Mesendoderm (in vitro differentiated cells): Measurements from ENCODE around the gene SRSF8.

ENCODE experiments used
- DNase-seq: peaks from one replicate; pipeline ENCODE4 v3.0.0; 2013
- H2AK5ac ChIP-seq: 2 replicates; pipeline ENCODE4 v1.6.1; 2013; ENCODE audit warnings: low read length, inconsistent platforms
- H2BK120ac ChIP-seq: 2 replicates; pipeline ENCODE4 v1.6.1; 2013; ENCODE audit warnings: low read depth, mild to moderate bottlenecking, low read length, moderate library complexity, mixed read lengths
- H2BK15ac ChIP-seq: replicated peaks from 2 replicates; pipeline ENCODE4 v1.6.1; 2013; ENCODE audit warnings: low read depth, mild to moderate bottlenecking, moderate library complexity
- H2BK5ac ChIP-seq: 2 replicates; pipeline ENCODE4 v1.6.1; 2013; ENCODE audit warnings: low read length, inconsistent platforms
- H3K18ac ChIP-seq: 2 replicates; pipeline ENCODE4 v1.6.1; 2013; ENCODE audit warnings: mild to moderate bottlenecking, low read length, mixed read lengths
- H3K23ac ChIP-seq: one replicate; pipeline ENCODE4 v1.6.1; 2013; ENCODE audit warnings: low read length
- H3K27ac ChIP-seq: 2 replicates; pipeline ENCODE4 v1.5.1; 2013; ENCODE audit warnings: low read depth, mild to moderate bottlenecking, inconsistent platforms, low read length, moderate library complexity
- H3K27me3 ChIP-seq: 2 replicates; pipeline ENCODE4 v1.6.1; 2013; ENCODE audit warnings: low read length, control low read depth, mild to moderate bottlenecking, inconsistent platforms; ENCODE audit not compliant: insufficient read depth, poor library complexity
- H3K36me3 ChIP-seq: 2 replicates; pipeline ENCODE4 v1.6.1; 2013; ENCODE audit warnings: low read length, inconsistent platforms; ENCODE audit not compliant: control insufficient read depth, insufficient read depth
- H3K4ac ChIP-seq: one replicate; pipeline ENCODE4 v1.6.1; 2013; ENCODE audit warnings: low read depth, mild to moderate bottlenecking, low read length, moderate library complexity
- H3K4me1 ChIP-seq: 2 replicates; pipeline ENCODE4 v1.6.1; 2013; ENCODE audit warnings: low read depth, low read length, inconsistent platforms; ENCODE audit not compliant: control insufficient read depth
- H3K4me2 ChIP-seq: 2 replicates; pipeline ENCODE4 v1.6.1; 2013; ENCODE audit warnings: low read length
- H3K4me3 ChIP-seq: 2 replicates; pipeline ENCODE4 v1.5.1; 2013; ENCODE audit warnings: mild to moderate bottlenecking, low read length
- H3K56ac ChIP-seq: one replicate; pipeline ENCODE4 v1.6.1; 2013; ENCODE audit warnings: low read length
- H3K79me1 ChIP-seq: 2 replicates; pipeline ENCODE4 v1.6.1; 2013; ENCODE audit warnings: low read length, inconsistent platforms
- H3K79me2 ChIP-seq: 2 replicates; pipeline ENCODE4 v1.6.1; 2013; ENCODE audit warnings: mild to moderate bottlenecking, low read length; ENCODE audit not compliant: control insufficient read depth, insufficient read depth
- H3K9ac ChIP-seq: 2 replicates; pipeline ENCODE4 v1.6.1; 2013; ENCODE audit warnings: low read length, inconsistent platforms
- H4K5ac ChIP-seq: one replicate; pipeline ENCODE4 v1.6.1; 2013; ENCODE audit warnings: low read length
- H4K8ac ChIP-seq: one replicate; pipeline ENCODE4 v1.6.1; 2013; ENCODE audit warnings: low read depth, mild to moderate bottlenecking, control low read depth, low read length, moderate library complexity
- WGBS: extraction: QIAGEN DNeasy Blood & Tissue Kit; methylation state at CpG from one replicate; pipeline ENCODE4 v1.1.7; 2013; ENCODE audit warnings: low lambda C conversion rate, missing lambda C conversion rate; ENCODE audit not compliant: insufficient coverage; ENCODE audit errors: extremely low coverage; 5-methylcytosine and 5-hydroxymethylcytosine counted together

SRSF8 gene

DNA sequence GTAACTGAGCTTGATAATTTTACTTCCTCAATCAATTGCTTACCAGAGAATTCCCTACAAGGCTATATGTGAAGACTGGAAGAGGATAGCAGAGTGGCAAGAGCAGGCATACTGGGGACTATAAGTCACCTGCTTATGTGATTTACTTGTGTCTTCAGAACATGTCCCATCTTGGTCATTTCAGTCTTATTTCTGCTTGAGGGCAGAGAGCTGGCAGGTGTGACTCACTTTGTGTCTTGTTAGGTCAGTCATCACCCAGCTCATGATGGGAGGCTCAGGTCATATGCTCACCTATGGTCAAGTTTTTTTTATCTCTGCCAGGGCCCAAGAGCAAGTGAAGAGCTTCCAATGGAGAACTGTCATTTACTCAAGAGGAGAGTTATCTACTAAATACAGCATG is 6.2 kb downstream of the SRSF8 start:
- no peak overlapping the region for H3K56ac ChIP-seq
- H3K4me1 ChIP-seq, result no peaks in the 10 kb centered on the region
- H3K27me3 ChIP-seq, result no peaks in the 10 kb centered on the region
- H4K8ac ChIP-seq, result no peak overlapping the region
- H3K23ac ChIP-seq, result no peak overlapping the region
- H3K27ac ChIP-seq, result no peak overlapping the region
- no peaks in the 10 kb centered on the region for H3K79me1 ChIP-seq
- no peak overlapping the region for H2BK5ac ChIP-seq
- H3K79me2 ChIP-seq, result no peaks in the 10 kb centered on the region
- H3K9ac ChIP-seq, result no peak overlapping the region
- H3K4me2 ChIP-seq, result no peak overlapping the region
- DNase-seq, result no peak
- H3K36me3 ChIP-seq, result no peaks in the 10 kb centered on the region
- no peak overlapping the region for H3K18ac ChIP-seq
- no peak overlapping the region for H2BK120ac ChIP-seq
- no peak overlapping the region for H2AK5ac ChIP-seq
- H3K4ac ChIP-seq, result no peak overlapping the region
- H2BK15ac ChIP-seq, result no peak overlapping the region
- H4K5ac ChIP-seq, result no peak overlapping the region
- H3K4me3 ChIP-seq, result no peak overlapping the region

DNA sequence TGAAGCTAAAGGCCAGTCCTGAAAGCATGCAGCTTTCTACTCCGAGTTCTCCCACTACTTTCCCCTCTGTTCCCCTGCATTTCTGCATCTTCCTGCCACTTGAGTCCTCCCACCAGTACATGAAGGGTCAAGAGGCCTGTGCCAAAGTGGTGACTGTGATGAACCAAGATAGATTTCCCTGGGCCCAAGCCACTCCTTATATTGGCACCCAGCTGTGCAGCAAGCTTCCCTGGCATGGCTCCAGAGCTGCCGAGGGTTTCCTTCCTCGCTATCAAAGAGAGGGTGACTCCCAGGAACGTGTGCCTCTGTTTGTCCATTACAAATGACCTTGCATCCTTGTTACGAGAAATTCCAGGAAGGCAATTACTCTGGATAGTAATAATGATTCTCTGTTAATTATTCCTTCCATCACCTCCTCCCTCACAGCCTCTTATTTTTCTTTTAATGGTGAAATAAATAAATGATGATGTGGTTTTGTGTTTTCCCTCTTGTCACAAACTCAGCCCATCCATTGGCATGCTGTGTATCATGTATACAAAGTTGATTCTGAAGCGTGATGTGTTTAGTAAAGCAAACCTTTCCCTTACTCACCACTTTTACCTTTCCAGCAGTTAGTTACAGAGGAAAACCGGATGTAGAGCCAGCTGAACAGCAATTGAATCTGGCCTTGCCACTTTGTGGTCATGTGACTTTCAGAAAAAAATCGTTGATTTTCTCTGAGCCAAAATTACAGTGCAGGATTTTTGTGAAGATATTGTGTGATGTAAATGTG is 8.3 kb downstream of the SRSF8 start:
- no CpG with 5 or more reads among the region's 8 CpGs for WGBS
- Histone ChIP-seq H3K27me3 (no peaks in the 10 kb centered on the region), H3K56ac (no peak overlapping the region), H3K4ac (no peak overlapping the region), H3K27ac (no peak overlapping the region), H3K4me1 (no peaks in the 10 kb centered on the region), H3K9ac (no peak overlapping the region), H3K79me2 (no peaks in the 10 kb centered on the region), H2AK5ac (no peak overlapping the region), H4K5ac (no peak overlapping the region), H2BK15ac (no peak overlapping the region), H3K4me2 (no peak overlapping the region), H2BK120ac (no peak overlapping the region), H3K4me3 (no peak overlapping the region), H3K18ac (no peak overlapping the region), H3K23ac (no peak overlapping the region), H3K36me3 (no peaks in the 10 kb centered on the region), H2BK5ac (no peak overlapping the region), H3K79me1 (no peaks in the 10 kb centered on the region), H4K8ac (no peak overlapping the region)
- DNase-seq, result no peak

DNA sequence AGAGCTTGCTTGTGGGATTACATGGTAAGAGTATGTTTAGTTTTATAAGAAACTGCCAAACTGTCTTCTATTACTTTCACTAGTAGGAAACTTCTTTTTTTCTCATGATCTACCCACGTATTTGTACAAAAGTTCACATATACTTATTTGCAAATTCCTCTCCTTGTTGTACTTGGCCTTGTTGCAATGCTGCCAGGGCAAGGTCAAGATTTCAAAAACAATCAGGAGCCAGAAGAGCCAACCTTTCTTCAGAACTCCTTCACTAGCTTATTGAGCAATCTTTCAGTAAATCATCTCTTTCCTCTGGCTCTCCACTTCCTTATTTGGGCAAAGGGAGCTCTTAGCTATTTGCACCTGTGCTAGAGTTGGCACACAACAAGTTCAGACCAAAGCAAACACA is 9.7 kb downstream of the SRSF8 start:
- Histone ChIP-seq H3K4ac (no peak overlapping the region), H3K56ac (no peak overlapping the region), H3K27me3 (no peaks in the 10 kb centered on the region), H4K8ac (no peak overlapping the region), H3K4me3 (no peak overlapping the region), H4K5ac (no peak overlapping the region), H3K79me1 (no peaks in the 10 kb centered on the region), H3K4me1 (no peaks in the 10 kb centered on the region), H2BK15ac (no peak overlapping the region), H2BK5ac (no peak overlapping the region), H3K36me3 (no peaks in the 10 kb centered on the region), H2AK5ac (no peak overlapping the region), H3K9ac (no peak overlapping the region), H3K27ac (no peak overlapping the region), H3K23ac (no peak overlapping the region), H3K4me2 (no peak overlapping the region), H3K79me2 (no peaks in the 10 kb centered on the region), H3K18ac (no peak overlapping the region), H2BK120ac (no peak overlapping the region)
- no peak for DNase-seq
- WGBS, result no CpG with 5 or more reads among the region's 1 CpG

DNA sequence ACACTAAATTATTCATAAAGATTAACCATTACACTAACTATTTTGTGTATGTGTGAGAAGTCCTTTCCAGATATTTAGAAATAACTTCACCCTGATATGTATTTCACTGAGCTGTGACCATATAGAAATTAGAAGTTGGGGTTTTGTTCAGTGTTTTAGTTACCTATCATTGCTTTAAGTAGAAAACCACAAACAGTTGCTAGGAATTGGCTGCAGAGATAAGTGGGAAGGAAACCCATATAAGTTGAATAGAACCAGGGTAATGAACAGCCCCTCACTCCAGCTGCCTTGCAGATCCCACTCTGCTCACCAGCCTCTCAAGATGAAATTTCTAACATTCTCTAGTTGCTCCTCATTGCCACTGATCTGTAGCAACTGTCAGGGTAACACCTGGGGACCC is 10.3 kb downstream of the SRSF8 start:
- H2BK5ac ChIP-seq, result no peak overlapping the region
- H3K79me1 ChIP-seq, result no peaks in the 10 kb centered on the region
- no peak overlapping the region for H3K4me3 ChIP-seq
- no peaks in the 10 kb centered on the region for H3K27me3 ChIP-seq
- no peak for DNase-seq
- no peaks in the 10 kb centered on the region for H3K4me1 ChIP-seq
- no peak overlapping the region for H3K4ac ChIP-seq
- no peak overlapping the region for H3K18ac ChIP-seq
- H3K23ac ChIP-seq, result no peak overlapping the region
- no peaks in the 10 kb centered on the region for H3K36me3 ChIP-seq
- H3K27ac ChIP-seq, result no peak overlapping the region
- H4K5ac ChIP-seq, result no peak overlapping the region
- H2BK15ac ChIP-seq, result no peak overlapping the region
- no peak overlapping the region for H3K4me2 ChIP-seq
- H2AK5ac ChIP-seq, result no peak overlapping the region
- no peak overlapping the region for H3K9ac ChIP-seq
- H3K56ac ChIP-seq, result no peak overlapping the region
- no peaks in the 10 kb centered on the region for H3K79me2 ChIP-seq
- no peak overlapping the region for H4K8ac ChIP-seq
- no peak overlapping the region for H2BK120ac ChIP-seq

DNA sequence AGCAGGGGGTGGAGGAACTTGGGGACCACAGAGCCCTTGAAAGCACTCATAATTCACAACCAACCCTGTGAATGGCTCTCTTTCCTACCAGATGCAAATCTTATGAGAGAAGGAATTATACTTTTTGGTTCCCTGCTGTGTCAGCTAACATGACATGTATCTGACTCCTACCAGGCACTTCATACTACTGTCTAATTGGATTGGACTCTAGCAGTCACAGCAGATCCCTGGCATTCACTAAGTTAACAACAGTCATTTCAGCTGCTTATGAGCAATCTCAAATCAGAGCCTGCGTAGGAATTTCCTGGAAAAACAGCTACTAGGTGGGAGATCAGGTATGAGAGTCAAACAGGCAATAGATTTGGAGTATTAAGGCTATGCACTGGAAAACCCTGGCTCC is 11.8 kb downstream of the SRSF8 start:
- H2BK120ac ChIP-seq, result no peak overlapping the region

DNA sequence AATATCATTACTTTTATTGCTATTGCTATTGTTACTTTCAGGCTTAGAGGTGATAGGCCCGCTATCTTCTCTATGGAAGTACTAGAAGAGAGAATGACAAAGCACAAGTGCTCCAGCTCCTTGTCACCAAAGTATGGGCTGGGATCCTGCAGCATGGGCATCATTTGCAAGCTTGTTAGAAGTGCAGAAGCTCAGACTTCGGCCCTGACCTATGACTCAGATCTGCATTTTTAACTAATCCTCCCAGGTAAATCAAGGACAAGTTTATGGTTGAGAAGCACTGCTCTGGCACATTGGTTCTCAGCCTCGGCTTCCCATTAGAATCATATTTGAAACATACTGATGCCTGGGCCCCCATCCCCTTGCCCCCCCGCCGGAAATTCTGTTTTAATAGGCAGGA is 14.3 kb downstream of the SRSF8 start:
- WGBS, result no CpG with 5 or more reads among the region's 5 CpGs
- Histone ChIP-seq H3K4me3 (no peak overlapping the region), H3K4ac (no peak overlapping the region), H3K27me3 (no peaks in the 10 kb centered on the region), H3K56ac (no peak overlapping the region), H3K79me1 (no peaks in the 10 kb centered on the region), H3K4me1 (no peaks in the 10 kb centered on the region), H4K5ac (no peak overlapping the region), H2BK120ac (no peak overlapping the region), H2BK5ac (no peak overlapping the region), H3K4me2 (no peak overlapping the region), H3K23ac (no peak overlapping the region), H3K18ac (peak overlapping the region; percentile 15), H3K36me3 (no peaks in the 10 kb centered on the region), H3K27ac (no peak overlapping the region), H2BK15ac (no peak overlapping the region), H2AK5ac (no peak overlapping the region), H3K79me2 (no peaks in the 10 kb centered on the region), H4K8ac (no peak overlapping the region), H3K9ac (no peak overlapping the region)
- no peak for DNase-seq

More for the DNA sequence above, 11.8 kb downstream of the SRSF8 start:
- Histone ChIP-seq H3K79me2 (no peaks in the 10 kb centered on the region), H4K5ac (no peak overlapping the region), H3K4me2 (no peak overlapping the region), H3K18ac (no peak overlapping the region), H4K8ac (no peak overlapping the region), H3K4ac (no peak overlapping the region), H3K9ac (no peak overlapping the region), H2AK5ac (no peak overlapping the region), H2BK5ac (no peak overlapping the region), H2BK15ac (no peak overlapping the region), H3K36me3 (no peaks in the 10 kb centered on the region), H3K79me1 (no peaks in the 10 kb centered on the region), H3K27ac (no peak overlapping the region), H3K4me3 (no peak overlapping the region), H3K56ac (no peak overlapping the region), H3K27me3 (no peaks in the 10 kb centered on the region), H3K23ac (no peak overlapping the region), H3K4me1 (no peaks in the 10 kb centered on the region)
- WGBS, result no CpG with 5 or more reads among the region's 1 CpG
- DNase-seq, result no peak
